Measurements from ENCODE around the gene DIPK2A.
A peak's percentile ranks its signal among the peaks of the same experiment; 100 is the strongest.

The DIPK2A gene

GRCh38 chr3:143935678-143936077, 35.9 kb upstream of the DIPK2A start:
- Histone ChIP-seq H3K36me3 (no peaks in the 10 kb centered on the region), H3K4me1 (no peaks in the 10 kb centered on the region), H3K9me3 (no peaks in the 10 kb centered on the region), H3K27me3 (0 out of 2 replicates have a peak, but pooled peaks cover 3% of the 10 kb centered on the region), H3K4me3 (ENCODE audit: low read depth, low read length) (no peak overlapping the region)
- DNase-seq: no peak
- TF ChIP-seq CTCF (IDR thresholded peaks at IDR 0.05; ENCODE audit: low read depth, low read length): no peak

- H3K27me3 ChIP-seq: peaks cover under 1% of the 10 kb centered on the region
- H3K36me3 ChIP-seq: no peaks in the 10 kb centered on the region
- H3K4me3 ChIP-seq (ENCODE audit: low read depth, low read length): no peak overlapping the region
- no peaks in the 10 kb centered on the region for H3K9me3 ChIP-seq
- no peak for DNase-seq
- H3K4me1 ChIP-seq: no peaks in the 10 kb centered on the region
- TF ChIP-seq CTCF (IDR thresholded peaks at IDR 0.05; ENCODE audit: low read depth, low read length): no peak
Observed at GRCh38 chr3:143950810-143951209, 20.8 kb upstream of the DIPK2A start.

GRCh38 chr3:143951351-143951971, 20.2 kb upstream of the DIPK2A start:
- H3K27me3 ChIP-seq: no peaks in the 10 kb centered on the region; the same call in 1 of the 2 replicates
- peak; percentile 35 for DNase-seq
- no peaks in the 10 kb centered on the region for H3K4me1 ChIP-seq

GRCh38 chr3:143952569-143953072, 19.0 kb upstream of the DIPK2A start:
- DNase-seq: no peak
- Histone ChIP-seq H3K27me3 (no peaks in the 10 kb centered on the region; the same call in 1 of the 2 replicates), H3K4me3 (ENCODE audit: low read depth, low read length) (no peak overlapping the region), H3K36me3 (no peaks in the 10 kb centered on the region), H3K9me3 (no peaks in the 10 kb centered on the region), H3K4me1 (no peaks in the 10 kb centered on the region)
- no peak for TF ChIP-seq CTCF (IDR thresholded peaks at IDR 0.05; ENCODE audit: low read depth, low read length)

More at GRCh38 chr3:143951351-143951971, 20.2 kb upstream of the DIPK2A start:
- Histone ChIP-seq H3K4me3 (ENCODE audit: low read depth, low read length) (no peak overlapping the region), H3K36me3 (no peaks in the 10 kb centered on the region), H3K9me3 (no peaks in the 10 kb centered on the region)
- TF ChIP-seq CTCF (IDR thresholded peaks at IDR 0.05; ENCODE audit: low read depth, low read length): peak; percentile 78

- H3K4me3 ChIP-seq (ENCODE audit: low read depth, low read length): no peak overlapping the region
- H3K4me1 ChIP-seq: no peaks in the 10 kb centered on the region
- H3K27me3 ChIP-seq: no peaks in the 10 kb centered on the region; the same call in 1 of the 2 replicates
- TF ChIP-seq CTCF (IDR thresholded peaks at IDR 0.05; ENCODE audit: low read depth, low read length): no peak
- H3K9me3 ChIP-seq: no peaks in the 10 kb centered on the region
- no peaks in the 10 kb centered on the region for H3K36me3 ChIP-seq
- no peak for DNase-seq
Observed at GRCh38 chr3:143955113-143955512, 16.5 kb upstream of the DIPK2A start.

GRCh38 chr3:143956838-143957237, 14.8 kb upstream of the DIPK2A start:
- Histone ChIP-seq H3K9me3 (no peaks in the 10 kb centered on the region), H3K27me3 (no peaks in the 10 kb centered on the region), H3K4me1 (no peaks in the 10 kb centered on the region), H3K4me3 (ENCODE audit: low read depth, low read length) (no peak overlapping the region), H3K36me3 (no peaks in the 10 kb centered on the region)
- TF ChIP-seq CTCF (IDR thresholded peaks at IDR 0.05; ENCODE audit: low read depth, low read length): no peak
- DNase-seq: no peak
